ENCODE data around the gene PNLIPRP3. TPM values are rescaled to one million over a fixed set of nuclear protein-coding genes. Genes with fewer than 3 reads are reported as not detected.

The PNLIPRP3 gene
- total and polyA plus RNA-seq, 2 donors (not counting 1 experiment from before 2014, with no cell fraction given), result not detected

GRCh38 chr10:116466715-116467422, 39.2 kb downstream of the PNLIPRP3 start:
- Histone ChIP-seq H3K27ac (ENCODE audit: low read length in 2 of 2) (no peak overlapping the region), H3K4me1 (ENCODE audit: control insufficient read depth in 2 of 2, insufficient read depth in 2 of 2, low read length in 2 of 2) (no peaks in the 10 kb centered on the region), H3K27me3 (replicated peaks in 1 of 4; ENCODE audit: control extremely low read depth in 1 of 4, control insufficient read depth in 3 of 4, insufficient read depth in 4 of 4, low read length in 3 of 4) (no peaks in the 10 kb centered on the region), H3K4me2 (replicated peaks; ENCODE audit: low read depth, low read length, poor library complexity, severe bottlenecking) (no peak overlapping the region), H3K4me3 (ENCODE audit: control extremely low read depth in 1 of 5, extremely low read depth in 1 of 5, insufficient read depth in 1 of 5, low read depth in 2 of 5, low read length in 4 of 5) (no peak overlapping the region), H3K36me3 (replicated peaks in 1 of 2; ENCODE audit: control extremely low read depth in 1 of 2, control insufficient read depth in 1 of 2, extremely low read depth in 1 of 2, insufficient read depth in 2 of 2, low read length in 1 of 2) (no peaks in the 10 kb centered on the region), H3K79me2 (ENCODE audit: control insufficient read depth, insufficient read depth, low read length) (no peaks in the 10 kb centered on the region), H3K9ac (ENCODE audit: low read length) (no peak overlapping the region), H2AFZ (ENCODE audit: insufficient read depth, low read depth, low read length, poor library complexity, severe bottlenecking) (no peak overlapping the region), H3K9me3 (ENCODE audit: control extremely low read depth in 1 of 3, control insufficient read depth in 2 of 3, insufficient read depth in 1 of 3, low read length in 2 of 3) (no peaks in the 10 kb centered on the region), H4K20me1 (ENCODE audit: control insufficient read depth, insufficient read depth, low read length, poor library complexity, severe bottlenecking) (no peaks in the 10 kb centered on the region)
- WGBS (ENCODE audit: insufficient coverage), result 80% methylated on average over 2 of the region's 7 CpGs
- Mint-ChIP-seq H3K4me1 (no peaks in the 10 kb centered on the region), H3K9me3 (ENCODE audit: insufficient read depth) (no peaks in the 10 kb centered on the region), H3K4me3 (no peak overlapping the region), H3K27ac (no peak overlapping the region), H3K27me3 (no peaks in the 10 kb centered on the region)
- DNase-seq (no peak), ATAC-seq (ENCODE audit: low read depth) (no peak)
- ChIA-PET CTCF (no interaction called here), POLR2A (no interaction called here)
- intact Hi-C loops (cut with micrococcal nuclease), result no loop called here
- TF ChIP-seq CTCF (IDR thresholded peaks at IDR 0.05) (no peak), EZH2 (IDR thresholded peaks at IDR 0.05; ENCODE audit: borderline replicate concordance, insufficient read depth, low read depth, low read length, poor library complexity, severe bottlenecking) (no peak)

GRCh38 chr10:116469437-116469836, 41.8 kb downstream of the PNLIPRP3 start:
- Histone ChIP-seq H3K4me2 (replicated peaks; ENCODE audit: low read depth, low read length, poor library complexity, severe bottlenecking) (no peak overlapping the region), H3K27me3 (replicated peaks in 1 of 4; ENCODE audit: control extremely low read depth in 1 of 4, control insufficient read depth in 3 of 4, insufficient read depth in 4 of 4, low read length in 3 of 4) (no peaks in the 10 kb centered on the region)

More at GRCh38 chr10:116469437-116469836, 41.8 kb downstream of the PNLIPRP3 start:
- no peak overlapping the region for H3K4me3 Mint-ChIP-seq
- no peaks in the 10 kb centered on the region for H3K9me3 Mint-ChIP-seq (ENCODE audit: insufficient read depth)
- CTCF ChIA-PET, result no interaction called here
- Histone ChIP-seq H3K4me3 (ENCODE audit: control extremely low read depth in 1 of 5, extremely low read depth in 1 of 5, insufficient read depth in 1 of 5, low read depth in 2 of 5, low read length in 4 of 5) (no peak overlapping the region), H4K20me1 (ENCODE audit: control insufficient read depth, insufficient read depth, low read length, poor library complexity, severe bottlenecking) (no peaks in the 10 kb centered on the region), H2AFZ (ENCODE audit: insufficient read depth, low read depth, low read length, poor library complexity, severe bottlenecking) (no peak overlapping the region), H3K27ac (ENCODE audit: low read length in 2 of 2) (no peak overlapping the region), H3K36me3 (replicated peaks in 1 of 2; ENCODE audit: control extremely low read depth in 1 of 2, control insufficient read depth in 1 of 2, extremely low read depth in 1 of 2, insufficient read depth in 2 of 2, low read length in 1 of 2) (no peaks in the 10 kb centered on the region), H3K79me2 (ENCODE audit: control insufficient read depth, insufficient read depth, low read length) (no peaks in the 10 kb centered on the region), H3K4me1 (ENCODE audit: control insufficient read depth in 2 of 2, insufficient read depth in 2 of 2, low read length in 2 of 2) (no peaks in the 10 kb centered on the region), H3K9me3 (ENCODE audit: control extremely low read depth in 1 of 3, control insufficient read depth in 2 of 3, insufficient read depth in 1 of 3, low read length in 2 of 3) (no peaks in the 10 kb centered on the region), H3K9ac (ENCODE audit: low read length) (no peak overlapping the region)
- H3K27me3 Mint-ChIP-seq, result no peaks in the 10 kb centered on the region
- POLR2A ChIA-PET, result no interaction called here
- no peak overlapping the region for H3K27ac Mint-ChIP-seq
- 86% methylated on average over 3 of the region's 3 CpGs for WGBS (ENCODE audit: insufficient coverage)
- intact Hi-C loops (cut with micrococcal nuclease), result no loop called here
- H3K4me1 Mint-ChIP-seq, result no peaks in the 10 kb centered on the region
- TF ChIP-seq EZH2 (IDR thresholded peaks at IDR 0.05; ENCODE audit: borderline replicate concordance, insufficient read depth, low read depth, low read length, poor library complexity, severe bottlenecking) (no peak), CTCF (IDR thresholded peaks at IDR 0.05) (no peak)
- no peak for ATAC-seq (ENCODE audit: low read depth)
- no peak for DNase-seq
